ENCODE data around the gene OTOP3.
"Not testable (repeated sequence)": the region's sequence is repeated elsewhere in the genome, so short reads cannot be mapped to it uniquely, and the experiment has no call there.

Gene OTOP3

GRCh38 chr17:74963656-74964055 is 28.0 kb downstream of the OTOP3 start:
- DNase-seq = no peak

GRCh38 chr17:74964246-74964761 is 28.6 kb downstream of the OTOP3 start:
- no peak for DNase-seq

GRCh38 chr17:74964988-74965622 is 29.4 kb downstream of the OTOP3 start:
- no peak for DNase-seq

- no peak for DNase-seq
These were observed 32.7 kb downstream of the OTOP3 start for GRCh38 chr17:74968361-74968780.

GRCh38 chr17:74969501-74969900 is 33.8 kb downstream of the OTOP3 start:
- not testable (repeated sequence) for DNase-seq

- no peak for DNase-seq
These were observed 34.7 kb downstream of the OTOP3 start for GRCh38 chr17:74970395-74970794.

GRCh38 chr17:74971069-74971841 is 35.6 kb downstream of the OTOP3 start:
- DNase-seq = no peak

- DNase-seq = no peak
These were observed 36.1 kb downstream of the OTOP3 start for GRCh38 chr17:74971842-74972106.

GRCh38 chr17:74972107-74972972 is 36.6 kb downstream of the OTOP3 start, which contains the start of gene HID1:
Gene HID1, minus strand, starts transcription at chr17:74972759. Its CDS starts 103 bp downstream, at chr17:74972656.
- no peak for DNase-seq

- DNase-seq = no peak
These were observed 37.3 kb downstream of the OTOP3 start for GRCh38 chr17:74972973-74973328.

- DNase-seq = no peak
These were observed 40.2 kb downstream of the OTOP3 start for GRCh38 chr17:74975943-74976342.

GRCh38 chr17:74977802-74978201 is 42.1 kb downstream of the OTOP3 start:
- no peak for DNase-seq

GRCh38 chr17:74978240-74978639 is 42.5 kb downstream of the OTOP3 start:
- DNase-seq = no peak

- DNase-seq = no peak
These were observed 43.9 kb downstream of the OTOP3 start for GRCh38 chr17:74979408-74980146.

- DNase-seq = no peak
These were observed 45.8 kb downstream of the OTOP3 start for GRCh38 chr17:74981318-74981978.

GRCh38 chr17:74981979-74982662 is 46.4 kb downstream of the OTOP3 start:
- DNase-seq = peak; percentile 45

- not testable (repeated sequence) for DNase-seq
These were observed 47.1 kb downstream of the OTOP3 start for GRCh38 chr17:74982663-74983313.

GRCh38 chr17:74986206-74986576 is 50.5 kb downstream of the OTOP3 start:
- no peak for DNase-seq

- DNase-seq = peak; percentile 92
These were observed 51.8 kb downstream of the OTOP3 start, which contains the start of gene CDR2L for GRCh38 chr17:74987418-74987908. Gene CDR2L, plus strand, starts transcription at chr17:74987632. Its CDS starts 412 bp downstream, at chr17:74988044.

GRCh38 chr17:74987909-74988711 is 52.4 kb downstream of the OTOP3 start:
- DNase-seq = peak; percentile 81
